ENCODE data around the gene DAB2. TPM values are rescaled to one million over a fixed set of nuclear protein-coding genes. Genes with fewer than 3 reads are reported as not detected.

DAB2 gene
- total and polyA plus RNA-seq, 4 donors: 10.0 to 25.6 (median 16.1) TPM

- Histone ChIP-seq H3K9ac (ENCODE audit: low read depth in 1 of 2, low read length in 2 of 2) (peak overlapping the region in 1 of 2 donors; percentile 21), H3K36me3 (ENCODE audit: control insufficient read depth in 4 of 4, insufficient read depth in 3 of 4, low read depth in 1 of 4, low read length in 3 of 4) (no peaks in the 10 kb centered on the region), H3K4me1 (ENCODE audit: control insufficient read depth in 4 of 4, insufficient read depth in 4 of 4, low read length in 3 of 4) (peaks cover 2 to 10% (median 5%) of the 10 kb centered on the region in 4 donors), H3K4me3 (ENCODE audit: low read depth in 1 of 3, low read length in 3 of 3) (peak overlapping the region in 1 of 3 donors; percentile 55), H3K27me3 (ENCODE audit: control insufficient read depth in 4 of 4, insufficient read depth in 4 of 4, low read length in 3 of 4) (peaks cover 0 to 6% (median 1%) of the 10 kb centered on the region in 4 donors), H3K9me3 (ENCODE audit: control insufficient read depth in 4 of 4, low read length in 3 of 4) (no peaks in the 10 kb centered on the region), H3K27ac (ENCODE audit: low read depth in 1 of 2, low read length in 2 of 2) (peak overlapping the region; percentile 16 to 68)
- no peak for DNase-seq (ENCODE audit: low spot score)
- WGBS: 71% methylated on average over 2 of the region's 2 CpGs
- TF ChIP-seq SP1 (IDR thresholded peaks at IDR 0.05) (no peak), REST (IDR thresholded peaks at IDR 0.05) (no peak), TAF1 (conservative IDR thresholded peaks at IDR 0.05) (no peak), FOXA2 (IDR thresholded peaks at IDR 0.05) (no peak), HNF4A (conservative IDR thresholded peaks at IDR 0.05) (no peak), NR2F2 (IDR thresholded peaks at IDR 0.05) (no peak), RXRA (IDR thresholded peaks at IDR 0.05) (no peak), YY1 (IDR thresholded peaks at IDR 0.05) (no peak), ZBTB33 (IDR thresholded peaks at IDR 0.05) (no peak), ATF3 (IDR thresholded peaks at IDR 0.05) (no peak), CTCF (IDR thresholded peaks at IDR 0.05; ENCODE audit: low read depth, low read length, missing input control) (no peak), MAX (IDR thresholded peaks at IDR 0.05) (no peak)
Measured at GRCh38 chr5:39423331-39423751, 1.4 kb downstream of the DAB2 start.

- Histone ChIP-seq H3K36me3 (ENCODE audit: control insufficient read depth in 4 of 4, insufficient read depth in 3 of 4, low read depth in 1 of 4, low read length in 3 of 4) (no peaks in the 10 kb centered on the region), H3K9me3 (ENCODE audit: control insufficient read depth in 4 of 4, low read length in 3 of 4) (no peaks in the 10 kb centered on the region), H3K27me3 (ENCODE audit: control insufficient read depth in 4 of 4, insufficient read depth in 4 of 4, low read length in 3 of 4) (peaks cover 0 to 6% (median 1%) of the 10 kb centered on the region in 4 donors), H3K4me1 (ENCODE audit: control insufficient read depth in 4 of 4, insufficient read depth in 4 of 4, low read length in 3 of 4) (peaks cover 2 to 10% (median 5%) of the 10 kb centered on the region in 4 donors), H3K4me3 (ENCODE audit: low read depth in 1 of 3, low read length in 3 of 3) (peak overlapping the region in 1 of 3 donors; percentile 55), H3K27ac (ENCODE audit: low read depth in 1 of 2, low read length in 2 of 2) (peak overlapping the region; percentile 23 to 42), H3K9ac (ENCODE audit: low read depth in 1 of 2, low read length in 2 of 2) (no peak overlapping the region)
- no peak for DNase-seq (ENCODE audit: low spot score)
- 67% methylated on average over 2 of the region's 2 CpGs for WGBS
- TF ChIP-seq SP1 (IDR thresholded peaks at IDR 0.05) (no peak), FOXA2 (IDR thresholded peaks at IDR 0.05) (no peak), GABPA (IDR thresholded peaks at IDR 0.05 in 1 of 2, conservative IDR thresholded peaks at IDR 0.05 in 1 of 2) (no peak), CTCF (IDR thresholded peaks at IDR 0.05; ENCODE audit: low read depth, low read length, missing input control) (no peak), HNF4A (conservative IDR thresholded peaks at IDR 0.05) (no peak), EGR1 (IDR thresholded peaks at IDR 0.05; ENCODE audit: low read depth in 2 of 2) (no peak), RXRA (IDR thresholded peaks at IDR 0.05) (no peak), MAX (IDR thresholded peaks at IDR 0.05) (no peak), YY1 (IDR thresholded peaks at IDR 0.05) (no peak), HNF4G (IDR thresholded peaks at IDR 0.05) (no peak), RAD21 (IDR thresholded peaks at IDR 0.05) (no peak), ZBTB33 (IDR thresholded peaks at IDR 0.05) (no peak), FOXA1 (IDR thresholded peaks at IDR 0.05) (no peak), TAF1 (conservative IDR thresholded peaks at IDR 0.05) (no peak), JUND (IDR thresholded peaks at IDR 0.05) (no peak), NR2F2 (IDR thresholded peaks at IDR 0.05) (no peak)
Measured at GRCh38 chr5:39422728-39423285, 2.0 kb downstream of the DAB2 start.

Data from liver (tissue), 9 donors.